Measurements from ENCODE around the gene RBM20.
A peak's percentile ranks its signal among the peaks of the same experiment; 100 is the strongest.

The RBM20 gene

DNA sequence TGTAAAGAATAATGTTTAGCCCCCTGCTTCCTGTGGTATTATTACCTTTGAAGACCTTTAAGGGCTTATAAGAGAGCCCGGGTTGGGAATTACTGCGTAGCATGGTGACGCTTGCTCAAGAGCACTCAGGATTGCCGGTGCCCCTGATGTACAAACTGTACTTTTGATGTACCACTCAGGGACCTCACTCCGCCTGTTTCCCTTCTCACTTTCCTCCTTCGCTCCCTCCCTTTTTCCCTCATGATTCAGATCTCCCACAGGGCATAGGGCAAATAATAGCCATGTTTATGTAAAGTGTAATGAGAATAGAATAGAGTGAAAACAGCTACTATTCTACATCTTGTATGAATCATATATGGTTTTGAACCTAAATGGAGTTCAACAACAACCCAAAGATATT lies 149.8 kb downstream of the RBM20 start:
- no peak for DNase-seq (ENCODE audit: low read depth)
- TF ChIP-seq, protein P1, sequence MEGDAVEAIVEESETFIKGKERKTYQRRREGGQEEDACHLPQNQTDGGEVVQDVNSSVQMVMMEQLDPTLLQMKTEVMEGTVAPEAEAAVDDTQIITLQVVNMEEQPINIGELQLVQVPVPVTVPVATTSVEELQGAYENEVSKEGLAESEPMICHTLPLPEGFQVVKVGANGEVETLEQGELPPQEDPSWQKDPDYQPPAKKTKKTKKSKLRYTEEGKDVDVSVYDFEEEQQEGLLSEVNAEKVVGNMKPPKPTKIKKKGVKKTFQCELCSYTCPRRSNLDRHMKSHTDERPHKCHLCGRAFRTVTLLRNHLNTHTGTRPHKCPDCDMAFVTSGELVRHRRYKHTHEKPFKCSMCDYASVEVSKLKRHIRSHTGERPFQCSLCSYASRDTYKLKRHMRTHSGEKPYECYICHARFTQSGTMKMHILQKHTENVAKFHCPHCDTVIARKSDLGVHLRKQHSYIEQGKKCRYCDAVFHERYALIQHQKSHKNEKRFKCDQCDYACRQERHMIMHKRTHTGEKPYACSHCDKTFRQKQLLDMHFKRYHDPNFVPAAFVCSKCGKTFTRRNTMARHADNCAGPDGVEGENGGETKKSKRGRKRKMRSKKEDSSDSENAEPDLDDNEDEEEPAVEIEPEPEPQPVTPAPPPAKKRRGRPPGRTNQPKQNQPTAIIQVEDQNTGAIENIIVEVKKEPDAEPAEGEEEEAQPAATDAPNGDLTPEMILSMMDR (IDR thresholded peaks at IDR 0.05; ENCODE audit: low read depth, low read length, missing control alignments) = no peak

DNA sequence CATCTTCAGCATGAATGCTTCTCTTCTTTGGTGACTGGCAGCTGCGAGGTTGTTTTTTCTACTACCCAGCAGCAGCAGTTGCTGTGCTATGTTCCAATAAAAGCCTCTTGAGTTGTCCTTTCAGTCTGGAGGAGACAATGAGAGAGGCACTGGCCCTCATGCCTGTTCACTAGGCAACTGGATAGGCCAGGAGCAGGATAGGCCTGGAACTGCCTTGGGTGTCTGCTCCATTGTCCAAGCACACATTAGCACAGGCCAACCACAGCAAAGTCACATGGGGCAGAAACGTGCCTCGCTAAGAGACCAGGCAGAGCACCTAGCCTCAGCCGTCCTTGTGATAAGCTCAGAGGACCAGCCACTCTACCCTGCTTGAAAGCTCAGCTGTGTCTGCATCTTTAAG lies 150.7 kb downstream of the RBM20 start:
- H3K4me3 ChIP-seq (ENCODE audit: low read depth, low read length) = no peak overlapping the region
- TF ChIP-seq, protein P1 (IDR thresholded peaks at IDR 0.05; ENCODE audit: low read depth, low read length, missing control alignments) = no peak
- no peak for DNase-seq (ENCODE audit: low read depth)

More for the DNA sequence above, 149.8 kb downstream of the RBM20 start:
- no peak overlapping the region for H3K4me3 ChIP-seq (ENCODE audit: low read depth, low read length)

DNA sequence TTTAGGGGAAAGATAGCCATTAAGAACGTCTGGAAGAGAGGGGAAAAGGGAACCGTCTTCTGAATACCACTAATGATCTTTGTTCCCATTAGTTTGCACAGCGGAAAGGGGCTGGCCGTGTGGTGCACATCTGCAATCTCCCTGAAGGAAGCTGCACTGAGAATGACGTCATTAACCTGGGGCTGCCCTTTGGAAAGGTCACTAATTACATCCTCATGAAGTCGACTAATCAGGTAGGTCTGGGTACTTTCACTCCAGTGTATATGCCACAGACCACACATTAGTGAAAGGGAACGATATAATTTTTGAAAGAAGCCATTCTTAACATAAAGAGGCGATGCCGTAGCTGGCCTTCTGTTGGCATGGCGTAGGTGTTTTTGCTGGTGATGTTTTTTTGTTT lies 153.3 kb downstream of the RBM20 start:
- no peak overlapping the region for H3K4me3 ChIP-seq (ENCODE audit: low read depth, low read length)
- no peak for DNase-seq (ENCODE audit: low read depth)
- TF ChIP-seq, protein P1 (IDR thresholded peaks at IDR 0.05; ENCODE audit: low read depth, low read length, missing control alignments) = no peak

DNA sequence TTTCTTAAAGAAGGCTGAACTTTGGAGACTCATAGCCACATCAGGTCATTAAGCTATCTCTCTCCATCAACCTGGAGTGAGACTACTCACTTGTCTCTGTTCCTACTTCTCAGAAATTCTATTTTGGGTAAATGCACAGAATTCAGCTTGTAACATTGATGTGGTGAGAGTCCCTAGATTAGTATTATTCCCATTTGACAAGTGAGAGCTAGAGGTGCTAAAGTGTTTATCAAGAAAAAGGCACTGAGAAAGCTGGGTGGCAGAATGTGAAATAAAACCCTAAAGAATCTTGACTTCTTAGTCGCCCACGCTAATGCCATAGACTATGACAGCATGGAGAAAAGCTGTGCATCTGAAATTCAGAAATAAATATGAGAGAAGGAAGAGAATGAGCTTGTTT lies 154.2 kb downstream of the RBM20 start:
- no peak for DNase-seq (ENCODE audit: low read depth)
- TF ChIP-seq, protein P1 (IDR thresholded peaks at IDR 0.05; ENCODE audit: low read depth, low read length, missing control alignments) = no peak
- no peak overlapping the region for H3K4me3 ChIP-seq (ENCODE audit: low read depth, low read length)

DNA sequence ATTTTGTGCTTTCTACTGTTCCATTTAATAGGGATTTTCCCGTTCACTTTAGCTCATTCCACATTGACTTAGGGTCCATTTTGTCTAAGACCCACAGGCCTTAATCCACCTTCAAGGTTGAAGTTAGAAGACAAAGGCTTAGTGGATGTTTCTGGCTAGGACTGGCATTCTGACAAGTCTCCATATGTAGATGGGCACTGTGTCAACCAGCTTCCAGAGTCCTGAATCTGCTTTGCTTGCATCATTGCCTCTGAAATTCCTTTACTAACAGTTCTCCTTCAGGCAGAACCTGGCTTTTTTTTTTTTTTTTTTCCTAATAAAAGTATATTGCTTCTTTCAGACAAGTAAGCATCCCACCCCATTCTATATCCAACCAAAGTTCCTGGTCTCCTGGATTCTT lies 158.0 kb downstream of the RBM20 start:
- DNase-seq (ENCODE audit: low read depth) = no peak
- TF ChIP-seq, protein P1 (IDR thresholded peaks at IDR 0.05; ENCODE audit: low read depth, low read length, missing control alignments) = no peak
- no peak overlapping the region for H3K4me3 ChIP-seq (ENCODE audit: low read depth, low read length)

DNA sequence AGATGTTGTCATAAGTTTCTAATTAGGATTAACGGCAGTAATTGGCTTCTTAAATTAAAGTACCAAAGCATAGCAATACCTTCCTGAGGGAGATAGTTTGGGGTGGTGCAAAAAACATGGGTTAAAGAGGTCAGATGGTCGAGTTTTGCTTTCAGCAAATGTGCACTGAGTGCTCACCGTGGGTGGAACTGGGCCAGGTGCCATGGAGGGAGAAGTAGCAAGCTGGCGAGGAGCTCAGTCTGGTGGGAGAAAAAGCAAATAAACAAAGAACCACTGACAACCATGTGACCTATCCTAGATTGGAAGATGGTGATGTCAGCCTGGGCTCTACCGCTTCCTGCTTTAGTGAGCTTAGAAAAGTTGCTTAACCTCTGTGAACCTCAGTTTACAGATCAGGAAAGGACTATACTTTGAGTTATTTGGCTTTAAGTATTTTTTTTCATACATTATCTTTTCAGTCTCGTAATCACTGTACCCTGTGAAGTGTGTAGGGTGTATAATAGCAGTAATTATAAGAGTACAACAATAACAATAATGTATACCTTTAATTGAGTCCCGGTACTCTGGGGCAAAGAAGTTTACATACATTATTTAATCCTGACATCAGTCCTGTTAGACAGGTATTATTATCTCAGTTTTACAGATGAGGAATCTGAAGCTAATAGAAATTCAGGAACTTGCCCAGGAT lies 158.6 kb downstream of the RBM20 start:
- no peak overlapping the region; the same call in 1 of the 2 replicates for H3K4me3 ChIP-seq (ENCODE audit: low read depth, low read length)
- TF ChIP-seq, protein P1 (IDR thresholded peaks at IDR 0.05; ENCODE audit: low read depth, low read length, missing control alignments) = no peak
- peak; percentile 66 for DNase-seq (ENCODE audit: low read depth)

DNA sequence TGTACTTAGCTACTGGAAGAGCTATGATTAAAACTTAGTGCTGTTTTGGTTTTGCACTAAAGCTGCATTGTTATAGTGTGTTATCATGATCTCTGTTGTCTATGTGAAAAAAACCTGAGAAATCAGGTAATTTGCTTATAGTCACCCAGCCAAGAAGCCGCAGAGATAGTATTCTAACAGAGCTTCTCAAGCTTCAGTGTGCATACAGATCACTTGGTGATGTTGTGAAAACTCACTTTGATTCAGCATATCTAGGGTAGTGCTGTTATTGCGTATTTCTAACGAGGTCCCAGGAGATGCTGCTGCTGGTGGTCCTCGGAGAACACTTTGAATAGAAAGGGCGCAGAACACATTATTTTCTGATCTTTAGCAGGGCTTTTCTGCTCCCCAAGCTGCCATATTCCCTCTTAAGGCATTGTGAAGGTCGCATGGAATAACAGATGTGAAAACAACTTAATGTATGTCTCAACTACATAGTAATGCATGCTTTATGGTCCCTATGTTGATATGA lies 159.2 kb downstream of the RBM20 start:
- peak; percentile 62 for DNase-seq (ENCODE audit: low read depth)
- H3K4me3 ChIP-seq (ENCODE audit: low read depth, low read length) = no peak overlapping the region; the same call in 1 of the 2 replicates
- TF ChIP-seq, protein P1 (IDR thresholded peaks at IDR 0.05; ENCODE audit: low read depth, low read length, missing control alignments) = no peak

Data from GM12864 (cell line).